H9 (cell line): ENCODE data around the gene IRAK4. TPM values are rescaled to one million over a fixed set of nuclear protein-coding genes. Genes with fewer than 3 reads are reported as not detected.

Experiments
- DNase-seq: peaks from one replicate; pipeline ENCODE4 v3.0.0-alpha.2; 2017
- H2AFZ ChIP-seq: one replicate; pipeline ENCODE4 v1.6.1; 2013; ENCODE audit warnings: mild to moderate bottlenecking, low read length, control low read depth, moderate library complexity
- H2AK5ac ChIP-seq: 2 replicates; pipeline ENCODE4 v1.6.1; 2013; ENCODE audit warnings: low read length, control low read depth, mixed read lengths; ENCODE audit not compliant: insufficient read length
- H2BK120ac ChIP-seq: one replicate; pipeline ENCODE4 v1.6.1; 2013; ENCODE audit warnings: low read depth, mild to moderate bottlenecking, low read length, control low read depth, inconsistent platforms; ENCODE audit not compliant: poor library complexity, severe bottlenecking
- H2BK12ac ChIP-seq: 2 replicates; pipeline ENCODE4 v1.6.1; 2013; ENCODE audit warnings: low read length, control low read depth, mixed read lengths, low read depth; ENCODE audit not compliant: insufficient read length
- H2BK15ac ChIP-seq: 2 replicates; pipeline ENCODE4 v1.6.1; 2013; ENCODE audit warnings: low read depth, low read length, control low read depth
- H2BK20ac ChIP-seq: one replicate; pipeline ENCODE4 v1.6.1; 2013; ENCODE audit warnings: low read depth, mild to moderate bottlenecking, low read length, control low read depth, inconsistent platforms; ENCODE audit not compliant: poor library complexity, severe bottlenecking
- H2BK5ac ChIP-seq: 2 replicates; pipeline ENCODE4 v1.6.1; 2013; ENCODE audit warnings: low read length, control low read depth, mixed read lengths; ENCODE audit not compliant: insufficient read length
- H3K14ac ChIP-seq: 2 replicates; pipeline ENCODE4 v1.6.1; 2013; ENCODE audit warnings: low read length, control low read depth; ENCODE audit not compliant: insufficient read depth
- H3K18ac ChIP-seq: 2 replicates; pipeline ENCODE4 v1.6.1; 2013; ENCODE audit warnings: low read depth, mild to moderate bottlenecking, mixed read lengths, low read length, control low read depth; ENCODE audit not compliant: insufficient read length
- H3K23ac ChIP-seq: 2 replicates; pipeline ENCODE4 v1.6.1; 2013; ENCODE audit warnings: low read length, control low read depth, mixed read lengths, low read depth; ENCODE audit not compliant: insufficient read length
- H3K23me2 ChIP-seq: 2 replicates; pipeline ENCODE4 v1.6.1; 2013; ENCODE audit warnings: low read depth, mild to moderate bottlenecking, mixed read lengths, low read length, control low read depth; ENCODE audit not compliant: insufficient read length, poor library complexity, severe bottlenecking
- H3K27ac ChIP-seq: 2 replicates; pipeline ENCODE4 v1.5.1; 2013; ENCODE audit warnings: low read length, control low read depth, mixed read lengths, low read depth; ENCODE audit not compliant: insufficient read length
- H3K27me3 ChIP-seq: 2 replicates; pipeline ENCODE4 v1.6.1; 2013; ENCODE audit warnings: low read length, control low read depth, inconsistent platforms; ENCODE audit not compliant: insufficient read depth
- H3K4ac ChIP-seq: 2 replicates; pipeline ENCODE4 v1.6.1; 2013; ENCODE audit warnings: low read depth, mild to moderate bottlenecking, control low read depth, inconsistent platforms, low read length, moderate library complexity
- H3K4me1 ChIP-seq: 2 replicates; pipeline ENCODE4 v1.6.1; 2013; ENCODE audit warnings: low read length, control low read depth, inconsistent platforms; ENCODE audit not compliant: insufficient read depth
- H3K4me2 ChIP-seq: 2 replicates; pipeline ENCODE4 v1.6.1; 2013; ENCODE audit warnings: low read length, control low read depth, mixed read lengths; ENCODE audit not compliant: insufficient read length, insufficient read depth
- H3K56ac ChIP-seq: 2 replicates; pipeline ENCODE4 v1.6.1; 2013; ENCODE audit warnings: low read depth, mild to moderate bottlenecking, mixed read lengths, low read length, control low read depth; ENCODE audit not compliant: insufficient read length
- H3K79me1 ChIP-seq: 2 replicates; pipeline ENCODE4 v1.6.1; 2013; ENCODE audit warnings: low read depth, mild to moderate bottlenecking, moderate library complexity, low read length, control low read depth, inconsistent platforms; ENCODE audit not compliant: insufficient read depth, poor library complexity, severe bottlenecking
- H3K79me2 ChIP-seq: 2 replicates; pipeline ENCODE4 v1.6.1; 2013; ENCODE audit warnings: low read length, control low read depth, inconsistent platforms; ENCODE audit not compliant: insufficient read depth
- H3K9ac ChIP-seq: 2 replicates; pipeline ENCODE4 v1.6.1; 2013; ENCODE audit warnings: low read length, control low read depth, mixed read lengths; ENCODE audit not compliant: insufficient read length; ENCODE audit errors: extremely low read depth
- H3K9me3 ChIP-seq: one replicate; pipeline ENCODE4 v1.6.1; 2013; ENCODE audit warnings: low read depth, low read length, inconsistent platforms; ENCODE audit not compliant: control insufficient read depth
- H3T11ph ChIP-seq: one replicate; pipeline ENCODE4 v1.6.1; 2013; ENCODE audit warnings: mild to moderate bottlenecking, low read length, control low read depth, inconsistent platforms
- H4K20me1 ChIP-seq: one replicate; pipeline ENCODE4 v1.6.1; 2013; ENCODE audit not compliant: control insufficient read depth, insufficient read length, insufficient read depth
- H4K5ac ChIP-seq: 2 replicates; pipeline ENCODE4 v1.6.1; 2013; ENCODE audit warnings: low read depth, mild to moderate bottlenecking, mixed read lengths, low read length, control low read depth; ENCODE audit not compliant: insufficient read length
- H4K8ac ChIP-seq: replicated peaks from 2 replicates; pipeline ENCODE4 v1.6.1; 2013; ENCODE audit warnings: low read length, control low read depth, mixed read lengths, low read depth; ENCODE audit not compliant: insufficient read length
- H4K91ac ChIP-seq: 2 replicates; pipeline ENCODE4 v1.6.1; 2013; ENCODE audit warnings: low read depth, mild to moderate bottlenecking, moderate library complexity, mixed read lengths, low read length, control low read depth; ENCODE audit not compliant: insufficient read length
- H3K27ac Mint-ChIP-seq, 3 experiments: 2 replicates in 2 of 3; 3 replicates in 1 of 3; pipeline ENCODE4 v1.8.0; 2020 to 2021; ENCODE audit warnings: mixed read lengths in 3 of 3, mild to moderate bottlenecking in 1 of 3, moderate library complexity in 1 of 3
- H3K27me3 Mint-ChIP-seq: 2 replicates; pipeline ENCODE4 v1.8.0; 2021; ENCODE audit warnings: low read depth, mild to moderate bottlenecking, moderate library complexity, mixed read lengths
- H3K36me3 Mint-ChIP-seq, 3 experiments: 2 replicates in 2 of 3; 3 replicates in 1 of 3; pipeline ENCODE4 v1.8.0; 2020 to 2021; ENCODE audit warnings: low read depth in 3 of 3, mixed read lengths in 3 of 3; ENCODE audit not compliant: insufficient read depth in 1 of 3
- H3K4me1 Mint-ChIP-seq, 2 experiments: 2 replicates each; pipeline ENCODE4 v1.8.0; 2020; ENCODE audit warnings: mixed read lengths in 2 of 2
- H3K4me3 Mint-ChIP-seq, 2 experiments: 2 replicates in 1 of 2; 3 replicates in 1 of 2; pipeline ENCODE4 v1.8.0; 2020 to 2021; ENCODE audit warnings: mild to moderate bottlenecking in 2 of 2, mixed read lengths in 2 of 2, moderate library complexity in 1 of 2
- H3K9me3 Mint-ChIP-seq, 2 experiments: 2 replicates in 1 of 2; 3 replicates in 1 of 2; pipeline ENCODE4 v1.8.0; 2020; ENCODE audit warnings: mild to moderate bottlenecking in 2 of 2, mixed read lengths in 2 of 2, moderate library complexity in 1 of 2
- WGBS: extraction: QIAGEN DNeasy Blood & Tissue Kit; methylation state at CpG from one replicate; pipeline ENCODE4 v1.1.7; 2013; ENCODE audit warnings: missing lambda C conversion rate, low lambda C conversion rate, mixed read lengths; ENCODE audit not compliant: insufficient read length; ENCODE audit errors: extremely low coverage; 5-methylcytosine and 5-hydroxymethylcytosine counted together
- total RNA-seq: library from RNA; stranded (reverse); gene quantifications from 2 replicates; pipeline ENCODE4 v1.2.1, GENCODE V29; 2021
- TF ChIP-seq, protein P1 (sequence below): fragments of 200-600 bp; sonication (generic); conservative IDR thresholded peaks from 3 replicates; pipeline ENCODE4 v1.8.0; 2021; ENCODE audit warnings: antibody characterized with exemption, mild to moderate bottlenecking

IRAK4 gene
- total RNA-seq, 1 experiment from 2014 or later, result 3.0 TPM

DNA sequence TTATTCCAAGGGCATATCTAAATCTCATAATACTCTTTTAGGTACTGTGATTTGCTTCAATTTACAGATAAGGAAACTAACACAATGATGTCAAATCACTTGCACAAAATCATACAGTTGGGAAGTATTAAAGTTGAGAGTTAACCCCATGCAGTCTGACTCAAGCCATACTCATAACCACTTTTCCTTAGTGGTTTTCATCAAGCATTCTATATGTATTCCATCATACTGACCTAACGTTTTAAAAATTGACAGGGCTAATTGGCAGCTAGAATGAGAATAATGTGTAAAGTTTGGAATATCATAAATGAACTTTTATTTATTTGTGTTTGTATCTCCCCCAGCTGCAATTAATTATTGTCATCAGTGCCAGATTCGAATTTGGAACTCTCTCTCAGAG is 21.1 kb upstream of the IRAK4 start:
- Mint-ChIP-seq H3K4me1 (peaks cover 6 to 8% of the 10 kb centered on the region in 2 experiments; a peak in 3 of 4 replicates), H3K36me3 (peaks cover 0 to 2% (median 0%) of the 10 kb centered on the region in 3 experiments; a peak in 1 of 7 replicates), H3K9me3 (no peaks in the 10 kb centered on the region), H3K4me3 (no peak overlapping the region), H3K27me3 (no peaks in the 10 kb centered on the region), H3K27ac (no peak overlapping the region)
- Histone ChIP-seq H3K4me1 (0 out of 2 replicates have a peak, but pooled peaks cover 2% of the 10 kb centered on the region), H3K4ac (no peak overlapping the region), H3K79me2 (no peaks in the 10 kb centered on the region), H4K91ac (no peak overlapping the region), H4K20me1 (no peaks in the 10 kb centered on the region), H3K27me3 (no peaks in the 10 kb centered on the region), H2AK5ac (no peak overlapping the region), H3T11ph (no peak overlapping the region), H3K56ac (no peak overlapping the region), H3K9me3 (no peaks in the 10 kb centered on the region), H3K14ac (no peak overlapping the region), H3K23me2 (no peaks in the 10 kb centered on the region), H2AFZ (no peak overlapping the region), H2BK20ac (no peak overlapping the region), H3K4me2 (no peak overlapping the region), H3K9ac (no peak overlapping the region), H4K8ac (no peak overlapping the region), H2BK120ac (no peak overlapping the region), H4K5ac (no peak overlapping the region), H2BK12ac (no peak overlapping the region), H3K18ac (no peak overlapping the region), H3K23ac (no peak overlapping the region), H2BK5ac (no peak overlapping the region), H3K79me1 (no peaks in the 10 kb centered on the region), H3K27ac (no peak overlapping the region), H2BK15ac (no peak overlapping the region)
- TF ChIP-seq, protein P1, sequence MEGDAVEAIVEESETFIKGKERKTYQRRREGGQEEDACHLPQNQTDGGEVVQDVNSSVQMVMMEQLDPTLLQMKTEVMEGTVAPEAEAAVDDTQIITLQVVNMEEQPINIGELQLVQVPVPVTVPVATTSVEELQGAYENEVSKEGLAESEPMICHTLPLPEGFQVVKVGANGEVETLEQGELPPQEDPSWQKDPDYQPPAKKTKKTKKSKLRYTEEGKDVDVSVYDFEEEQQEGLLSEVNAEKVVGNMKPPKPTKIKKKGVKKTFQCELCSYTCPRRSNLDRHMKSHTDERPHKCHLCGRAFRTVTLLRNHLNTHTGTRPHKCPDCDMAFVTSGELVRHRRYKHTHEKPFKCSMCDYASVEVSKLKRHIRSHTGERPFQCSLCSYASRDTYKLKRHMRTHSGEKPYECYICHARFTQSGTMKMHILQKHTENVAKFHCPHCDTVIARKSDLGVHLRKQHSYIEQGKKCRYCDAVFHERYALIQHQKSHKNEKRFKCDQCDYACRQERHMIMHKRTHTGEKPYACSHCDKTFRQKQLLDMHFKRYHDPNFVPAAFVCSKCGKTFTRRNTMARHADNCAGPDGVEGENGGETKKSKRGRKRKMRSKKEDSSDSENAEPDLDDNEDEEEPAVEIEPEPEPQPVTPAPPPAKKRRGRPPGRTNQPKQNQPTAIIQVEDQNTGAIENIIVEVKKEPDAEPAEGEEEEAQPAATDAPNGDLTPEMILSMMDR, result no peak
- DNase-seq, result no peak
- no CpG with 5 or more reads among the region's 2 CpGs for WGBS
